ENCODE measurements around the gene RIN3. TPM values are rescaled to one million over a fixed set of nuclear protein-coding genes. Genes with fewer than 3 reads are reported as not detected.

Gene RIN3
- total RNA-seq, 1 experiment from 2014 or later, result 1.5 TPM

DNA sequence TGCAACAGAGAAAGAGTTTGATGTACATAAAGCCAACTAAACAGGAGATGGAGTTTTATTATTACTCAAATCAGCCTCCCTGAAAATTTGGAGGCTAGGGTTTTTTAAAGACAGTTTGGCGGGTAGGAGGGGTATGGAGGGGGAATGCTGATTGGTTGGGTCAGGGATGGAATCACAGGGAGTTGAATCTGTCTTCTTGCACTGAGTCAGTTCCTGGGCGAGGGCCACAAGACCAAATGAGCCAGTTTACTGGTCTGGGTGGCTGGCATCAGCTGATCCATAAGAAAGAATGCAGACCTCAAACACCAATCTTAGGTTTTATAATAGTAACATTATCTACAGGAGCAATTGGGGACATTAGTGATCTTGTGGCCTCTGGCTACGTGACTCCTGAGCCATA lies 64.9 kb downstream of the RIN3 start:
- TF ChIP-seq CTCF (conservative IDR thresholded peaks at IDR 0.05), result no peak
- no peak overlapping the region for H4K91ac ChIP-seq (ENCODE audit: insufficient read length, low read depth, low read length)

More for the DNA sequence above, 64.9 kb downstream of the RIN3 start:
- Histone ChIP-seq H3K4me2 (ENCODE audit: insufficient read depth, insufficient read length, low read length) (no peak overlapping the region), H2BK5ac (ENCODE audit: insufficient read length, low read length) (no peak overlapping the region), H3K27me3 (ENCODE audit: insufficient read depth, low read length) (no peaks in the 10 kb centered on the region), H4K20me1 (ENCODE audit: control insufficient read depth, insufficient read depth, insufficient read length) (no peaks in the 10 kb centered on the region), H3K56ac (ENCODE audit: insufficient read length, low read depth, low read length) (no peak overlapping the region), H4K8ac (replicated peaks; ENCODE audit: insufficient read length, low read depth, low read length) (no peak overlapping the region), H3K14ac (ENCODE audit: insufficient read depth, low read length) (no peak overlapping the region), H2BK20ac (ENCODE audit: low read depth, low read length, poor library complexity, severe bottlenecking) (no peak overlapping the region), H2BK12ac (ENCODE audit: insufficient read length, low read depth, low read length) (no peak overlapping the region), H3K27ac (ENCODE audit: insufficient read length, low read depth, low read length) (no peak overlapping the region), H3K4ac (ENCODE audit: low read depth, low read length) (no peak overlapping the region), H3K23me2 (ENCODE audit: insufficient read length, low read depth, low read length, poor library complexity, severe bottlenecking) (no peaks in the 10 kb centered on the region), H3K18ac (ENCODE audit: insufficient read length, low read depth, low read length) (no peak overlapping the region), H4K5ac (ENCODE audit: insufficient read length, low read depth, low read length) (no peak overlapping the region), H2BK15ac (ENCODE audit: low read depth, low read length) (no peak overlapping the region), H3K79me2 (ENCODE audit: insufficient read depth, low read length) (no peaks in the 10 kb centered on the region), H3K4me1 (ENCODE audit: insufficient read depth, low read length) (peaks cover 2% of the 10 kb centered on the region), H3K23ac (ENCODE audit: insufficient read length, low read depth, low read length) (no peak overlapping the region), H2BK120ac (ENCODE audit: low read depth, low read length, poor library complexity, severe bottlenecking) (no peak overlapping the region), H3T11ph (ENCODE audit: low read length) (no peak overlapping the region), H3K79me1 (ENCODE audit: insufficient read depth, low read depth, low read length, poor library complexity, severe bottlenecking) (no peaks in the 10 kb centered on the region), H3K9me3 (ENCODE audit: control insufficient read depth, low read depth, low read length) (no peaks in the 10 kb centered on the region), H2AK5ac (ENCODE audit: insufficient read length, low read length) (no peak overlapping the region), H3K9ac (ENCODE audit: extremely low read depth, insufficient read length, low read length) (no peak overlapping the region), H2AFZ (ENCODE audit: low read length) (no peak overlapping the region)
- no peaks in the 10 kb centered on the region; the same call in none of the 2 replicates for H3K27me3 Mint-ChIP-seq (ENCODE audit: low read depth)
- peaks cover 8 to 9% of the 10 kb centered on the region in 2 experiments for H3K4me1 Mint-ChIP-seq
- no CpG with 5 or more reads among the region's 3 CpGs for WGBS (ENCODE audit: extremely low coverage, insufficient read length, low lambda C conversion rate)
- peaks cover 0 to 5% of the 10 kb centered on the region in 2 experiments; a peak in 3 of 5 replicates for H3K9me3 Mint-ChIP-seq
- no peak for DNase-seq
- no peak overlapping the region for H3K4me3 Mint-ChIP-seq
- peak overlapping the region in 1 of 3 experiments; percentile 65; a peak in 1 of 7 replicates for H3K27ac Mint-ChIP-seq
- H3K36me3 Mint-ChIP-seq (ENCODE audit: insufficient read depth in 1 of 3, low read depth in 3 of 3), result peaks cover 0 to 7% (median 0%) of the 10 kb centered on the region in 3 experiments; a peak in 1 of 7 replicates
